ENCODE measurements around the gene PRC1. TPM values are rescaled to one million over a fixed set of nuclear protein-coding genes. Genes with fewer than 3 reads are reported as not detected.
"Not testable (repeated sequence)": the region's sequence is repeated elsewhere in the genome, so short reads cannot be mapped to it uniquely, and the experiment has no call there.

The PRC1 gene, protein sequence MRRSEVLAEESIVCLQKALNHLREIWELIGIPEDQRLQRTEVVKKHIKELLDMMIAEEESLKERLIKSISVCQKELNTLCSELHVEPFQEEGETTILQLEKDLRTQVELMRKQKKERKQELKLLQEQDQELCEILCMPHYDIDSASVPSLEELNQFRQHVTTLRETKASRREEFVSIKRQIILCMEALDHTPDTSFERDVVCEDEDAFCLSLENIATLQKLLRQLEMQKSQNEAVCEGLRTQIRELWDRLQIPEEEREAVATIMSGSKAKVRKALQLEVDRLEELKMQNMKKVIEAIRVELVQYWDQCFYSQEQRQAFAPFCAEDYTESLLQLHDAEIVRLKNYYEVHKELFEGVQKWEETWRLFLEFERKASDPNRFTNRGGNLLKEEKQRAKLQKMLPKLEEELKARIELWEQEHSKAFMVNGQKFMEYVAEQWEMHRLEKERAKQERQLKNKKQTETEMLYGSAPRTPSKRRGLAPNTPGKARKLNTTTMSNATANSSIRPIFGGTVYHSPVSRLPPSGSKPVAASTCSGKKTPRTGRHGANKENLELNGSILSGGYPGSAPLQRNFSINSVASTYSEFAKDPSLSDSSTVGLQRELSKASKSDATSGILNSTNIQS
- 10 to 100 TPM; 72.3 to 84.4 (median 75.4) TPM for polyA plus RNA-seq (ENCODE audit: insufficient read length in 4 of 4)

GRCh38 chr15:90994417-90995311, at the start of gene PRC1:
PRC1 (minus strand) TSS chr15:90994535; CDS start chr15:90994417, 118 bp downstream.
- peak; percentile 82 to 95 (median 90) for DNase-seq (ENCODE audit: low read depth in 4 of 4, low spot score in 2 of 4)

GRCh38 chr15:91043202-91043874, 49.0 kb upstream of the PRC1 start:
- DNase-seq (ENCODE audit: low read depth in 4 of 4, low spot score in 2 of 4), result no peak

GRCh38 chr15:91040856-91041255, 46.5 kb upstream of the PRC1 start:
- no peak for DNase-seq (ENCODE audit: low read depth in 4 of 4, low spot score in 2 of 4)

DNA sequence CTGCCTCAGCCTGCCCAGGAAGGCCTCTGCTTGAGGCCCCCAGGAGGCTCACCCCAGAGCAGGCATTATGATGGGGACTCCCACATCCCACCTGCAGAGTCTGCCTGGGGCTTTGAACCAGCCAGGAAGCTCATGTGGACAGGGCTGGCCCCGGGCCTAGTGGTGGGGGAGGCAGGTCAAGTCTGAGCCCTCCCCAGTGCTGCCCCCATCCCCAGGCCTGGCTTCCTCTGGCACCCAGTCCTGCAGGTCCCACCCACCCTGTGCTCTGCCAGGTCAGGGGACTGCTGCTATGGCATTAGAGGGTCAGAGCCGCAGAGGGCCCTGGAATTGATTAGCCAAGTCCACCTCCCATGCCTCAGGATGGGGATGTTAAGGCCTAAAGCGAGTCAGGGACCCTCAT, 45.7 kb upstream of the PRC1 start:
- no peak for DNase-seq (ENCODE audit: low read depth in 4 of 4, low spot score in 2 of 4)

- peak in 1 of 4 donors; percentile 38 for DNase-seq (ENCODE audit: low read depth in 4 of 4, low spot score in 2 of 4)
Measured at GRCh38 chr15:91032919-91033803, 38.8 kb upstream of the PRC1 start.

DNA sequence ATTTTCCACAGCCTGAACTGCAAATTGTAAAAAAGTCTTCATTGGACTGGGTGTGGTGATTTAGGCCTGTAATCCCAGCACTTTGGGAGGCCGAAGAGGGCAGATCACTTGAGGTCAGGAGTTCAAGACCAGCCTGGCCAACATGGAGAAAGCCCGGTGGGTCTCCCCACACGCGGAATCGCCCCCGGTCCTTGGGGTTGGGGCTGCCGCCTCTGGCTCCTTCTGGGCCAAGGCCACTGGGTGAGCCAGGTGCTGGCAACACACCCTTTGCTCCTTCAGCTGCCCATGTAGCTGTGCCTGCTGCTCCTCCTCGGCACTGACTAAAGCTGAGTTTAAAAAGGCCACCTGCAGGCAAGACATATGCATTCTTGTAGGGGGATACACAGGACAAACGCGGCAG, 37.5 kb upstream of the PRC1 start:
- DNase-seq (ENCODE audit: low read depth in 4 of 4, low spot score in 2 of 4), result no peak

DNA sequence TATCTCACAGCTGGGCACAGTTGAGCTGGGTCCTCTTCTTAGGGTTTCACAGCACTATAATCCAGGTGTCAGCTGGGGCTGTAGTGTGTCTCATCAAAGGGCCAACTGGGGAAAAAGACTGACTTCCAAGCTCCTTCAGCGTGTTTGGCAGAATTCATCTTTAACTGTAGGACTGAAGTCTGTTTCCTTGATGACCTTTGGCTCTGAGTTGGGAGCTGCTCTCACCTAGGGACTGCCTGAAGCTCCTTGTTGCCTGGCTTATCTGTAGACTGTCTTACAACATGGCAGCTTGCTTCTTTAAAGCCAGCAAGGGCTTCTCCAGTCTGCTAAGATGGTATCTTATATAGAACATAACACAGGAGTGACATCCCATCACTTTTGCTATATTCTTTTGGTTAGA, 33.3 kb upstream of the PRC1 start:
- DNase-seq (ENCODE audit: low read depth in 4 of 4, low spot score in 2 of 4), result no peak

DNA sequence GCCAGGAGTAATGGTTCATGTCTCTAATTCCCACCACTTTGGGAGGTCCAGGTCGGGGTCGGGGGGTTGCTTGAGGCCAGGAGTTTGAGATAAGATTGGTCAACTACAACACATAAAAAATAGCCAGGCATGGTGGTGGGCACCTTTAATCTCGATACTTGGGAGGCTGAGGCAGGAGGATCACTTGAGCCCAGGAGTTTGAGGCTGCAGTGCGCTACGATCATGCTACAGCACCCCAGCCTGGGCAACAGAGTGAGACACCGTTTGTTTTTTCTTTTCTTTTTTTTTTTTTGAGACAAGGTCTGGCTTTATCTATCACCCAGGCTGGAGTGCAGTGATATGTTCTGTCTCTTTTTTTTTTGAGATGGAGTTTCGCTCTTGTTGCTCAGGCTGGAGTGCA, 29.4 kb upstream of the PRC1 start:
- no peak for DNase-seq (ENCODE audit: low read depth in 4 of 4, low spot score in 2 of 4)

DNA sequence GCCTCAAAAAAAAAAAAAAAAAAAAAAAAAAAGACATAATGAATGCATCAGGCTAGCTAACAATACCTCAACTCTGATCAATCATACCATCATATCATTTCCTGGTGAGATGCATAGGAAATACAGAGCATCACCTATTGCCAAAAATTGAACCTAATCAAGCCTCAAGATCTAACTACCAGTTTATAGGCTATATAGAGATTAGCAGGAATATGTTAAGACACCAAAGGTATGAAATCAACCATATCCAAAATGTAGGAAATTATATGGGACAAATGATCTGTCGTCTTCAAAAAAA, 28.4 kb upstream of the PRC1 start:
- DNase-seq (ENCODE audit: low read depth in 4 of 4, low spot score in 2 of 4), result no peak

- DNase-seq (ENCODE audit: low read depth in 4 of 4, low spot score in 2 of 4), result peak; percentile 71 to 84 (median 76)
Measured at GRCh38 chr15:91022075-91022831, 27.9 kb upstream of the PRC1 start, which contains the start of gene VPS33B. VPS33B (minus strand) TSS chr15:91022594; CDS start chr15:91022249, 345 bp downstream.

GRCh38 chr15:91021516-91022074, 27.3 kb upstream of the PRC1 start:
- no peak for DNase-seq (ENCODE audit: low read depth in 4 of 4, low spot score in 2 of 4)

- DNase-seq (ENCODE audit: low read depth in 4 of 4, low spot score in 2 of 4), result no peak
Measured at GRCh38 chr15:91018158-91018557, 23.8 kb upstream of the PRC1 start.

GRCh38 chr15:91017716-91018115, 23.4 kb upstream of the PRC1 start:
- no peak for DNase-seq (ENCODE audit: low read depth in 4 of 4, low spot score in 2 of 4)

DNA sequence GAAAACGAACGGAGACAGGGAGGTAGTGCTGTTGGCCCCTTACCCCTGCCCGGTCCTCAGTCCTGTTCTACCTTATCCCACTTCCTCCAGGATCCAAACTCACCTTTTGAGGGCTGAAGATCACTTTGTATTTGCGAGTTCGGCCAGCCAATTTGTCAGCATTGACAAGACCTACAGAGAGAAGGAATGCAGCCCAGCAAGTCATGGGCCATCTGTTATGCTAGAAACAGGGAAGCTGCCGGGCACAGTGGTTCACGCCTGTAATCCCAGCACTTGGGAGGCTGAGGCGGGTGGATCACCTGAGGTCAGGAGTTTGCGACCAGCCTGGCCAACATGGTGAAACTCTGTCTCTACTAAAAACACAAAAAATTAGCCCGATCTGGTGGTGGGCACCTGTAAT, 19.4 kb upstream of the PRC1 start:
- not testable (repeated sequence) for DNase-seq (ENCODE audit: low read depth in 4 of 4, low spot score in 2 of 4)

GRCh38 chr15:91007266-91007665, 12.9 kb upstream of the PRC1 start:
- no peak for DNase-seq (ENCODE audit: low read depth in 4 of 4, low spot score in 2 of 4)

DNA sequence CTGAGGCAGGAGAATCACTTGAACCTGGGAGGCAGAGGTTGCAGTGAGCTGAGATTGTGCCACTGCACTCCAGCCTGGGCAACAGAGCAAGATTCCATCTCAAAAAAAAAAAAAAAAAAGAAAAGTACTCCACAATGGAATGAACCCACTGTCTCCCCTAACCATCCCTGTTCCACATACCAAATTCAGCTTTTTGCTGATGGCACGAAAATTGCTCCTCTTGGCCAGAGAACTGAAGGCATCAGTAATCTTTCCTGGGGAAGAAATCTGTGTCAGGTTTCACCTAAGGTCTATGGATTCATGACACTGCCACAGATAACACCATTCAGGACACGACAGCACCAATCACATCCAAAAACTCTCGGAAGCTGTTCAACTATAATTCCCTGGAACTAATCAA, 6.9 kb upstream of the PRC1 start:
- no peak for DNase-seq (ENCODE audit: low read depth in 4 of 4, low spot score in 2 of 4)

DNA sequence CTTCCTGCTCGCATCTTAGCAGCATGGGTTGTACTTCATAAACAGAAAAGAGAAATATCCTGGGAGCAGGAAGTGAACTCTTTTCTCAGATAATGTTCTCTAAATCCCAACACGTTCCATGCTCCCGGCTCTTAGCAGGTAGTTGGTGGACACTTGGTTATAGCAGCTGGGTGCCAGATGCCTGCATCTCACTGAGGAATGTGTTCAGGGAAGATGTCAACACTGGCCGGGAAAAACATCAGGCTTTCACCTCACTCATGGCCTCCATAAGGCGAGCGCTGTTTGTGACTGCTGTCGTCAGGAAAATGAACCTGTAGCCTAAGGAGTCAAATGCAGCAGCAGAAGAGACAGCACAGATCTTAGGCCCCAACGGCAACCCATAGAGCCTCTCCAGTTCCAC, 4.4 kb upstream of the PRC1 start:
- DNase-seq (ENCODE audit: low read depth in 4 of 4, low spot score in 2 of 4), result no peak

GRCh38 chr15:90994059-90994416, 297 bp downstream of the PRC1 start:
- no peak for DNase-seq (ENCODE audit: low read depth in 4 of 4, low spot score in 2 of 4)

All from left renal cortex interstitium (tissue), 4 donors.